T-helper 1 cell (primary cell): Measurements from ENCODE around the gene MLLT10.
A peak's percentile ranks its signal among the peaks of the same experiment; 100 is the strongest.
"Not testable (repeated sequence)": the region's sequence is repeated elsewhere in the genome, so short reads cannot be mapped to it uniquely, and the experiment has no call there.

Experiments
- DNase-seq, 5 donors: peaks; one replicate each; pipeline ENCODE4 v3.0.0-alpha.2; 2012 to 2020

Gene MLLT10

GRCh38 chr10:21707498-21707897, 173.5 kb downstream of the MLLT10 start:
- DNase-seq, result no peak

DNA sequence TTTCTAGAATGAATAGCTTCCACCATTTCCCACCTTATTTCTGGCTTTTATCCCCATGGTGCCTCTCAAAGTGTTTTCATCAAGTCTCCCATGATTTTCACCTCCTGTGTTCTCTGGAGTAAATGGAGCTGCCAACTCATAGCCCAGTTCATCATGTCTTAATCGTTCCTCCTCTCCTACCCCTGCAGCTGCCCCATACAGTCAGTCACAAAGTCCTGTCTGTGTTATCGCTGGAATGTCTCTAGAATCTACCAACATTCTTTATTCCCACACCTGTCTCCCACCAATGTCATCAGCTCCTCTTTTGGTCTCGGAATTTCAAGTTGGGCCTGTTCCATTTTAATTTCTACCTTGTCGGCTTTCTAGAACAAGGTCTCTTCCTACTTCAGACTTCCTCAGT, 178.9 kb downstream of the MLLT10 start:
- no peak for DNase-seq

DNA sequence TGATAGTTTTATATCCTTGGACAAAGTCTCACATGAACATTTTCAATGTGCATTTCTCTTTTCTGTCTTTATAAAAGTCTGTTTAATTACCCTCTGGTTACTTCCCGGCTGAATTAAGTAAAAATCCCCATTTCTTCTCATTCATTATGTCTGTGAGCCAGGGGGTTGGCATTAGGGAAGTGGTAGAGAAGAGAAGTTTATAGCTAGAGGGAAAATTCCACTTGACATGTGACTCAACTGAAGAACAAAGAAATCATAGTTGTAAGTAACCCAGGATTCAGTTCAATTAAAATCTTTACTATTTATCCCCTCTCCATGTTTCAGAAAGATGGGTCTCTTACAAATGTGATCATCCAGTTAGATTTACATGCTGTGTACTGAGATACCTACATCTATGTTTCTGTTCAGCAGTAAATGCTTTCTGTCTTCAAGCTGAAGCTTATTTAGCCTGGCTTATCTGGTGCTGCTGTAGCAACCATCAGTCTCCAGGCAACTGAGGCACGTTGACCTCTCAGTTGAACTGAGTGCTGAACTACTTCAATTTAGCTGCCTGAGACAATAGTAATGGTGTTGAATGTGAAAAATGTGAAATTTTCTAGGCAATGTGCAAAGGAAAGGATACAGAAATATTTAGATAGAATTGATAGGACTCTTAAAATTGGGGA, 181.6 kb downstream of the MLLT10 start:
- DNase-seq, result no peak

GRCh38 chr10:21717437-21718054, 183.5 kb downstream of the MLLT10 start:
- not testable (repeated sequence) for DNase-seq

DNA sequence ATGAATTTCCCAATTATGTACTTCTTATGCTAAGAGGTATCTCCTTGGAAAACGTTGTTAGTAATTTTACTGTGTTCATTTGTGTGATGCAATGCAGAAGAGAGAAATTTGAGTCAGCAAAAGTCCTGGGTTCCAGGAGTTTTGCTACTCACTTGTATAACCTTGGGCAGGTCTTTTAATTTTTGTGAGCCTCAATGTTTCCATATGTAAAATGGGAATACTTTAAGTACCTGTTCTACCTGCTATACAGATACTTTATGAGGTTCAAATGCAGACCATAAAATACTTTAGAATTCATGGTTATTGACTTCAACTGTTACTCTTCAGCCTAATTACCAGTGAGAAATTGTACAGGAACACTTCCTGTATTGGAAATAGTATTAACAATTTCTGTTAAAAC, 185.5 kb downstream of the MLLT10 start:
- no peak for DNase-seq

GRCh38 chr10:21720090-21720489, 186.1 kb downstream of the MLLT10 start:
- no peak for DNase-seq

DNA sequence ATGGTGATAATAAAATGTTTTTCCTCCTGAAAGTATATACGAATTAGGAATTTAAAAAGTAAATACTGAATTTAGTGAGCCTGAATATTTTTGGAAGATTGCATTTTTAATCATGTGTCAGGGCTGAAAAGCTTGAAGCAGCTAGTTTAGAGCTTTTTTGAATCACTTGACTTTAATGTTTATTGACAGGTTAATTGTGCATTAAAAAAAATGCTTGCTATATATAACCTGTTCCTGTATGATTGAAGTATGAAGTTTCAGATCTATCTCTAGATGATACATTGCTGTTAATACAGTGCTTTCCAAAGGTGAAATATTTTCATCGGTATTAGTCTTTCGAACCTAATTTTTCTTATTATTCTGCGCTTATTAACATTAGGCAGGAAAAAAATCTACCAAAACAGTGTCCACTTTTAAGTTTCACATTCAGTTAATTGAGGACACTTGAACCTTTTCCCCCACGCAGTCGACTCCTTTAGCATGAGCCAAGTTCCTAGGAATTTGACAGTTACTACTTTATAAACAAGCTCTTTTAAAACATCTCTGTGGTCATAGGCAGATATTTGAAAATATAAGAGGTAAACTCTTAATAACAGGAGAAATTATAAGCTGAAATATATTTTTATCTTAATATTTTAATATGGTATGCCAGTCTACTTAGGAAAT, 187.1 kb downstream of the MLLT10 start:
- no peak for DNase-seq

GRCh38 chr10:21722209-21722608, 188.2 kb downstream of the MLLT10 start:
- DNase-seq, result no peak

DNA sequence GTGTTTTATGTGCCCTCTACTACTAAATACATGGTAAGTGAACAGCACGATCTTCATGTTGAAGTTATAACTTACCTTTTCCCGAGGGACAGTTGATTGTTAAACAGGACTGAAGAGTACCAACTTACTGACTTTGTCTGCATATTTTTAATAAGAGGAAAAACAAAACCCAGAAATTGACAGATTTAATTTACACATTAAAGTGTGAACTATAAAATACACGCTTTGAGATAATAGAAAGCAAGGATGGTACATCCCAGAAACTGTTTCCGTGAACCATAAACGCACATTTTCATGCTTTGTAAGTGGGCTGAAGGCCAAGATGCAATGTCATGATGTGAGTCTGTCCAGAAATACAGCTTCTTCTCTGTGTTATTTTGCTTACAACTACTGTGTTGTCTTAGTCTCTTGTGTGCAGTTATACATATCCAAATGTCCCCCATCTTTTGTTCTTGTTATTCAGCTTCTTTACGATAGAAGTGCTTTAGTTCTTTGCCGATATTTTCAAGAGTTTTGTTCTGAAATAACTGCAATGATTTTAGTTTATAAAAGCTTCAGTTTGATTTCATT, 190.1 kb downstream of the MLLT10 start:
- no peak for DNase-seq

DNA sequence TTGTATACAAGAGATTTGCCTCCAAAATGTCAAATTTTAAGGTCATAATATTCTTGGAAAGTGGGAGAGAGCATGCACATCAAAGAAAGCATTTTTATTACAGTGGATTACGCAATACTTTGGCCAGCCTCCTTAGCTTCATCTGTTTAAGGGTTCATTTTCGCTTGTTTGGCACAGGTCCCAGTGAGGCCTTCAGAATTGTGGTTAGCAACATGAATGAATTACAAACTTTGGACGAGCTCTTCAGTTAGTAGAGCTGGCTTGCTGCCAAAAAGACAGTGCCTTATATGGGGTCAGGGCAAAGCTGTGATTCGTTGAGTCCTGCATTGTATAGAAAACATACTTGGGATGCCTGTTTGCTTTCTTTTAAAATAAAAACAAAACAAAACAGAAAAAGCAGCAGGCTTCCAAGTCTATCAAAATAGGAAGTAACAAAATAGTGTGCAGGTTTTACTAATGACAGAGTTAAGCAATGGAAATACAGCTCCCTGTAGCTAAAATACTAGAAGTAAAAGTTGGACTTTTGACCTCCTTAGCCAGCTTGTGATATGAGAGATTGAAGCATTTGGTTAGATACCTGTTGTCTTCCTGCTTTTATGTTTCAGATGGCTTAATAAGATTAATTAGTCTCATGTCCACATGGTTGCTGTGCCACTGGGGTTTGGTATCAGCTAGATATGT, 190.8 kb downstream of the MLLT10 start:
- DNase-seq, result peak in 2 of 5 donors; percentile 21 to 66

DNA sequence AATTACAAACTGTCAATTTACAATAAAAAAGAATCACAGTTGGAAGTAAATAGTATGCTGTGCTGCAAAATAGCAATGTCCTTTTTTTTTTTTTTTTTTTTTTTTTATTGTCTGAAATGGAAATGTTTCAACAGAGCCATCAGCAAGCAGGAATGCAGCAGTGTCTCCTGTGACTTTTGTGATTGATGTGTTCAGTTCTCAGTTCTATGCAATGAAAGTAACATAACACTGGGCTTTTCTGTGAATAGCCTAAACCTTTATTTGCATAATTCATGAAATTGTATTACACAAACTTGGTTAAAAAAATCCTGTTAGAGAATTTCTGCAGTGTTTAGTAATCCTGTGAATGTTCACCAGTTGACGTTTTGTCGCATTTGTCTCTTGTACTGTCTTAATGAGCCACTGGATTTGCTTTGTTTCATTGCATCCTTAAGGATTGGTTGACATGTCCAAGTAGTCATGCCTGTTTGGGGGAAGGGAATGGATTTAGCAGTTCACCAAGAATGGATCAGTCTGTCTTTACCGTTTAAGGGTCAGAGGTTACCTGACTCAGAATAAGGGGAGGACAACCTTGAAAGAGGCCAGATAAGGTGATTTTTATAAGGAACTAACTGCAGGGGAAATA, 192.7 kb downstream of the MLLT10 start:
- no peak for DNase-seq

GRCh38 chr10:21727452-21728168, 193.6 kb downstream of the MLLT10 start:
- no peak for DNase-seq

- no peak for DNase-seq
Measured at GRCh38 chr10:21728618-21729017, 194.6 kb downstream of the MLLT10 start.

DNA sequence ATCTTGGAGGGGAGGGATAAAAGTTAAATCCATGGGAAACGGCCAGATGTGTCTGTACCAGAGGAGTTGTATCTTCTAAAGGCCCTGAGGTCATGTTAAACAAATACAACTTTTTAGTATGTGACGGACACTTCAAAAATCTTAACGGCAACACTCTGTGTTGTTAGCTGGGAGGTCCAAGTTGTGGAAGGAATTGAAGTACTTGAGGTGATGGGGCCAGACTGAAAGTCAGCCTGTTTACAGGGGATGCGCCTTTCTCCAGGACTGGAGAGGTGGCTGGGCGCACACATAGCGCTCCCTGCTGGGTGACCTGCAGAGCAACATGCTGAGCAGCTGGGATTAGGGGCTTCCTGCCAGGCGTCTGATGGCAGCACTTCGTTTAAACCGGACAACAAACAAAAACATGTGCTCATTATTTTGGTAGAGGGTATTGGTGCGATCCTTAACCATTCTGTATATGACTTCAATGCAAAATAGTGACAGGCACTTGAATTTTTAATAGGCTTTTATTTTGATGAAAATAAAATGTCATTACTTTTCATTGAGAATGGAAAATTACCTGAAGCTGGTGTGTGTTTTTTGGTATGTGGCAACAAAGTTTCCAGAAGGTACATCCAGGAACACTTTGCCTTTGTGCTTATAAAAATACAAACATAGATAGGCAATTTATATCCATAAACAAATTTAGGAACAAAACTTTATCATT, 198.2 kb downstream of the MLLT10 start:
- DNase-seq, result peak in 2 of 5 donors; percentile 15 to 44

DNA sequence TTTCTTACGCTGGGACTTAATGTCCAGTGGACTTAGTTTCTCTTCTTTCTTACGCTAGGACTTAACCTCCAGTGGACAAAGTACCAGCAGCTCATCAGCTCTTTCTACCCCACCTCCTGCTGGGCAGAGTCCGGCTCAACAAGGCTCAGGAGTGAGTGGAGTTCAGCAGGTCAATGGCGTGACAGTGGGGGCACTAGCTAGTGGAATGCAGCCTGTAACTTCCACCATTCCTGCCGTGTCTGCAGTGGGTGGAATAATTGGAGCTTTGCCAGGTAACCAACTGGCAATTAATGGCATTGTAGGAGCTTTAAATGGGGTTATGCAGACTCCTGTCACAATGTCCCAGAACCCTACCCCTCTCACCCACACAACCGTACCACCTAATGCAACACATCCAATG, 199.7 kb downstream of the MLLT10 start:
- DNase-seq, result no peak

DNA sequence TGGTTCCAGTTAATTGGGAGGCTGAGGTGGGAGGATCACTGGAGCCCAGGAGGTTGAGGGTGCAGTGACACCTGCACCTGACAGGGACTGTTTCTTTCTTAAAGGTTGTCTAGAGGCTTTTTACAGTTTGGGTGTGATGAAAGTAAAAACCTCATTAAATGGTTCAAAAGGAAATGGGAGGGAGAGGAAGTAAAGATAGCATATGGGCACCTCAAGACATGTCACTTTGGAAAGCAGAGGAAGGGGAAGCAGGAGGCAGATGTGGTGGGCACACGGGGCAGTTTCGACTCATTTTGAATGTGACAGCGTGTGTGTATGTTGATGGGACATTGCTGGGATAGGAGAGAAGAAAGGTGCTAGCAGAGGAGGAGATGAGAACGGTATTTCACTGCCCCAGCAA, 203.1 kb downstream of the MLLT10 start:
- no peak for DNase-seq

DNA sequence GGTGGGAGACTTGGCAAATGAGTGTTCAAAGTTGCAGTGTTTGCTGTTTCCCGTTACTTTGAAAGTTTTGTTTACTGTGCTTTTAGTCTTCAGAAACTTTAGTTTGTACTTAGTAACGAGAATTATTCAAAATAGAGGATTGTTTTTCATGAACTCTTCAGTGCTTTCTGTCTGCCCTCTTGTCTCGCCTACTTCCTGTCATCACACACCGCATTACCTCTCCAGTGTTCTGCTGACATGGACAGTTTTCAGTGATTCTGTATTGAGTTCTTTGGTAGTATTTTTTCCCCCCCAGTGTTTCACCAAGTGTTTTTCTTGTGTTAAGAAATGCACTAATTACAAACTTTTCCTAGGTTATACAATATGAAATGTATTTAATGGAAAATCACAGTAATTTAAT, 207.0 kb downstream of the MLLT10 start:
- peak in 4 of 5 donors; percentile 28 to 43 (median 35) for DNase-seq

GRCh38 chr10:21742740-21743412, 208.8 kb downstream of the MLLT10 start:
- no peak for DNase-seq

DNA sequence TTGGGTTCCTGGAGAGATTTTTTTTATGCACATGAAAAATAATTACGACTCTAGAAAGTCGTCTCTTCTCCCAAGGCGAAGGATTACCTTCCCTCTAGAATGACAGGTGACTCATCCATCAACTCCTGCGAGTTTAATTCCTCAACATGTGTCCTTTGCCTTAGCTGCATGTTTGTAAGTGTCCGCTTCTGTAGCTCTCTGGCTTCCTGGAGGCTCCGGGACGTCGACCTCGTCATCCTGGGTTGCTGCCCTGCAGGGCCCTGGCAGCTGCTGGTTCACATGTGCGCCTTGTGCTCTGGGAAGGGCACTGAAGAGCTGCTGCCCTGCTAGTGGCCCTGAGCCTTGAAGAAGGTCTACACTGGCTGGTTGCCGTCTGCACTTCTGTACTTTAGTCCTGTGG, 210.2 kb downstream of the MLLT10 start:
- no peak for DNase-seq

GRCh38 chr10:21746118-21746517, 212.1 kb downstream of the MLLT10 start:
- peak in 1 of 5 donors; percentile 31 for DNase-seq

- no peak for DNase-seq
Measured at GRCh38 chr10:21747809-21748208, 213.8 kb downstream of the MLLT10 start.
